IMR-90 (cell line): ENCODE results near the gene FAM43B. TPM values are rescaled to one million over a fixed set of nuclear protein-coding genes. Genes with fewer than 3 reads are reported as not detected.

Experiments
- ATAC-seq: fragments of 200-7000 bp; cut with Tn5 transposase; 2 replicates; pipeline ENCODE4 v1.9.1; 2020; ENCODE audit warnings: low read depth, mild to moderate bottlenecking, moderate library complexity
- BruUV-seq: library from RNA; stranded (reverse); fragments of 400-500 nt; replicated peaks from 2 replicates; lab custom pipeline; 2021; lab: Mats Ljungman, UMichigan
- CTCF ChIA-PET: fragments of 300-600 bp; formaldehyde crosslinking; extraction: SDS; loops from one replicate; lab custom pipeline; 2021; ENCODE audit warnings: antibody characterized with exemption; lab: Yijun Ruan, JAX
- POLR2A ChIA-PET: fragments of 300-600 bp; sonication (Branson Sonifier 250); formaldehyde crosslinking; loops from one replicate; lab custom pipeline; 2022; ENCODE audit warnings: antibody characterized with exemption; ENCODE audit not compliant: unreplicated experiment; lab: Charles Lee
- DNase-seq: peaks from one replicate; pipeline ENCODE4 v3.0.0; 2013
- H2AFZ ChIP-seq: replicated peaks from 2 replicates; pipeline ENCODE3; 2013; ENCODE audit warnings: low read length, mild to moderate bottlenecking; ENCODE audit not compliant: poor library complexity
- H2AK5ac ChIP-seq: 2 replicates; pipeline ENCODE4 v1.6.1; 2013; ENCODE audit warnings: low read depth, low read length, inconsistent platforms
- H2AK9ac ChIP-seq: replicated peaks from 2 replicates; pipeline ENCODE3; 2013; ENCODE audit warnings: mild to moderate bottlenecking, low read depth, low read length, moderate library complexity; ENCODE audit not compliant: poor library complexity
- H2BK120ac ChIP-seq: 2 replicates; pipeline ENCODE4 v1.6.1; 2013; ENCODE audit warnings: low read depth, low read length, inconsistent platforms
- H2BK15ac ChIP-seq: 3 replicates; pipeline ENCODE4 v1.6.1; 2013; ENCODE audit warnings: low read depth, low read length, inconsistent platforms
- H2BK20ac ChIP-seq: 2 replicates; pipeline ENCODE4 v1.6.1; 2013; ENCODE audit warnings: low read depth, mild to moderate bottlenecking, inconsistent platforms, low read length, moderate library complexity
- H2BK5ac ChIP-seq: 2 replicates; pipeline ENCODE4 v1.6.1; 2013; ENCODE audit warnings: mild to moderate bottlenecking, low read depth, low read length, inconsistent platforms; ENCODE audit not compliant: poor library complexity, severe bottlenecking
- H3K14ac ChIP-seq: replicated peaks from 2 replicates; pipeline ENCODE4 v1.6.1; 2013; ENCODE audit warnings: low read depth, low read length, inconsistent platforms
- H3K18ac ChIP-seq: 2 replicates; pipeline ENCODE4 v1.6.1; 2013; ENCODE audit warnings: low read depth, low read length, control low read depth
- H3K23ac ChIP-seq: 2 replicates; pipeline ENCODE4 v1.6.1; 2013; ENCODE audit warnings: low read depth, low read length, inconsistent platforms
- H3K27ac ChIP-seq: 2 replicates; pipeline ENCODE4 v1.5.1; 2013; ENCODE audit warnings: mild to moderate bottlenecking, control low read depth, low read length; ENCODE audit not compliant: insufficient read depth
- H3K27me3 ChIP-seq: 2 replicates; pipeline ENCODE4 v1.6.1; 2013; ENCODE audit warnings: low read length; ENCODE audit not compliant: control insufficient read depth, insufficient read depth
- H3K36me3 ChIP-seq: 2 replicates; pipeline ENCODE4 v1.6.1; 2013; ENCODE audit warnings: low read length, mixed read lengths; ENCODE audit not compliant: control insufficient read depth, insufficient read depth
- H3K4ac ChIP-seq: 2 replicates; pipeline ENCODE4 v1.6.1; 2013; ENCODE audit warnings: low read depth, low read length, inconsistent platforms
- H3K4me1 ChIP-seq: 2 replicates; pipeline ENCODE4 v1.6.1; 2013; ENCODE audit warnings: low read length, mixed read lengths; ENCODE audit not compliant: control insufficient read depth, insufficient read depth
- H3K4me2 ChIP-seq: 2 replicates; pipeline ENCODE4 v1.6.1; 2013; ENCODE audit warnings: low read depth, mild to moderate bottlenecking, control low read depth, low read length, moderate library complexity
- H3K4me3 ChIP-seq: 2 replicates; pipeline ENCODE4 v1.5.1; 2013; ENCODE audit warnings: low read depth, mild to moderate bottlenecking, control low read depth, low read length, moderate library complexity; ENCODE audit not compliant: insufficient read depth
- H3K56ac ChIP-seq: 2 replicates; pipeline ENCODE4 v1.6.1; 2013; ENCODE audit warnings: low read length, inconsistent platforms; ENCODE audit not compliant: insufficient read depth; ENCODE audit errors: extremely low read depth
- H3K79me1 ChIP-seq, 2 experiments: 2 replicates each; pipeline ENCODE4 v1.6.1; 2013; ENCODE audit warnings: low read length in 2 of 2, inconsistent platforms in 1 of 2, low read depth in 1 of 2
- H3K9ac ChIP-seq: 2 replicates; pipeline ENCODE4 v1.6.1; 2013; ENCODE audit warnings: low read depth, low read length, control low read depth
- H3K9me1 ChIP-seq: 2 replicates; pipeline ENCODE4 v1.6.1; 2013; ENCODE audit warnings: low read length, inconsistent platforms; ENCODE audit not compliant: insufficient read depth
- H3K9me3 ChIP-seq: 2 replicates; pipeline ENCODE4 v1.6.1; 2013; ENCODE audit warnings: low read length; ENCODE audit not compliant: control insufficient read depth, insufficient read depth
- H4K20me1 ChIP-seq: 2 replicates; pipeline ENCODE4 v1.6.1; 2013; ENCODE audit warnings: low read length, inconsistent platforms; ENCODE audit not compliant: insufficient read depth
- H4K5ac ChIP-seq: 2 replicates; pipeline ENCODE4 v1.6.1; 2013; ENCODE audit warnings: mild to moderate bottlenecking, low read depth, low read length, control low read depth
- H4K8ac ChIP-seq, 2 experiments: 2 replicates each; pipeline ENCODE4 v1.6.1; 2013; ENCODE audit warnings: low read depth in 2 of 2, low read length in 2 of 2, control low read depth in 1 of 2, inconsistent platforms in 1 of 2
- H4K91ac ChIP-seq: 2 replicates; pipeline ENCODE4 v1.6.1; 2013; ENCODE audit warnings: low read depth, low read length, inconsistent platforms; ENCODE audit not compliant: insufficient read depth
- BHLHE40 ChIP-seq: fragments of 150-350 bp; IDR thresholded peaks from 2 replicates; pipeline ENCODE4 v1.6.1; 2016; ENCODE audit warnings: mild to moderate bottlenecking, low read depth, low read length
- CEBPB ChIP-seq: IDR thresholded peaks from 2 replicates; pipeline ENCODE4 v1.6.1; 2012; ENCODE audit warnings: low read depth, low read length, improper control_type of control experiment
- CHD1 ChIP-seq: IDR thresholded peaks from 2 replicates; pipeline ENCODE4 v1.6.1; 2012; ENCODE audit warnings: low read depth, low read length, improper control_type of control experiment
- FOS ChIP-seq: fragments of 150-350 bp; IDR thresholded peaks from 2 replicates; pipeline ENCODE4 v1.6.1; 2016; ENCODE audit warnings: low read depth, low read length
- MAFK ChIP-seq: IDR thresholded peaks from 2 replicates; pipeline ENCODE4 v1.6.1; 2012; ENCODE audit warnings: low read depth, low read length, improper control_type of control experiment
- MAZ ChIP-seq: IDR thresholded peaks from 2 replicates; pipeline ENCODE4 v1.6.1; 2012; ENCODE audit warnings: low read depth, mild to moderate bottlenecking, low read length, improper control_type of control experiment, moderate library complexity, borderline replicate concordance
- MXI1 ChIP-seq: IDR thresholded peaks from 2 replicates; pipeline ENCODE4 v1.6.1; 2012; ENCODE audit warnings: low read depth, mild to moderate bottlenecking, low read length, moderate library complexity, borderline replicate concordance
- NFE2L2 ChIP-seq: fragments of 150-350 bp; IDR thresholded peaks from 2 replicates; pipeline ENCODE4 v1.6.1; 2016; ENCODE audit warnings: low read depth, mild to moderate bottlenecking, low read length
- RCOR1 ChIP-seq: IDR thresholded peaks from 2 replicates; pipeline ENCODE4 v1.6.1; 2012; ENCODE audit warnings: mild to moderate bottlenecking, low read length, improper control_type of control experiment; ENCODE audit not compliant: insufficient replicate concordance
- RFX5 ChIP-seq: IDR thresholded peaks from 2 replicates; pipeline ENCODE4 v1.8.0; 2012; ENCODE audit warnings: low read depth, mild to moderate bottlenecking, low read length, moderate library complexity
- SMC3 ChIP-seq: fragments of 150-350 bp; IDR thresholded peaks from 2 replicates; pipeline ENCODE4 v1.6.1; 2016; ENCODE audit warnings: low read depth, mild to moderate bottlenecking, antibody characterized with exemption, low read length, moderate library complexity
- WGBS, 2 experiments: methylation state at CpG; one replicate each; pipeline versions ENCODE4 v1.1.5 to v1.1.7; 2013; ENCODE audit warnings: missing lambda C conversion rate in 2 of 2; ENCODE audit not compliant: insufficient read length in 1 of 2; ENCODE audit errors: extremely low coverage in 2 of 2; 5-methylcytosine and 5-hydroxymethylcytosine counted together
- dilution Hi-C: fragments of 300-500 bp; cut with HindIII; formaldehyde crosslinking; loops from one replicate; pipeline ENCODE4 v1.14.3; 2018; ENCODE audit warnings: low sequenced_read_pairs; ENCODE audit not compliant: unreplicated experiment
- in situ Hi-C: fragments of 300-500 bp; cut with MboI; formaldehyde crosslinking; loops from 3 replicates; pipeline ENCODE4 v1.14.3; 2019; ENCODE audit warnings: low sequenced_read_pairs, inconsistent platforms, mixed read lengths
- intact Hi-C: fragments of 100-400 bp; cut with micrococcal nuclease; formaldehyde crosslinking; loops from 2 replicates; pipeline ENCODE4 v1.10.0; 2022
- polyA plus RNA-seq, 3 experiments: library from polyadenylated mRNA; depleted of rRNA; stranded (reverse); fragments of >200 nt; gene quantifications; 2 replicates each; pipeline ENCODE4 v1.2.3, GENCODE V29; 2012; ENCODE audit warnings: low replicate concordance in 1 of 3
- total RNA-seq: library from RNA; depleted of rRNA; stranded (reverse); fragments of >200 nt; gene quantifications from 2 replicates; pipeline ENCODE4 v1.2.3, GENCODE V29; 2012
- TF ChIP-seq, protein P1 (sequence below): conservative IDR thresholded peaks from 2 replicates; pipeline ENCODE4 v1.5.1; 2012; ENCODE audit warnings: mild to moderate bottlenecking, low read depth, low read length, improper control_type of control experiment
- TF ChIP-seq, protein P2 (sequence below): fragments of 150-350 bp; IDR thresholded peaks from 2 replicates; pipeline ENCODE4 v1.6.1; 2017; ENCODE audit warnings: mild to moderate bottlenecking, antibody characterized with exemption, low read length, low read depth

FAM43B gene
- total and polyA plus RNA-seq, 2 of the 4 experiments (the other 2 are of a cell fraction): 0.05 TPM; not detected in 1

DNA sequence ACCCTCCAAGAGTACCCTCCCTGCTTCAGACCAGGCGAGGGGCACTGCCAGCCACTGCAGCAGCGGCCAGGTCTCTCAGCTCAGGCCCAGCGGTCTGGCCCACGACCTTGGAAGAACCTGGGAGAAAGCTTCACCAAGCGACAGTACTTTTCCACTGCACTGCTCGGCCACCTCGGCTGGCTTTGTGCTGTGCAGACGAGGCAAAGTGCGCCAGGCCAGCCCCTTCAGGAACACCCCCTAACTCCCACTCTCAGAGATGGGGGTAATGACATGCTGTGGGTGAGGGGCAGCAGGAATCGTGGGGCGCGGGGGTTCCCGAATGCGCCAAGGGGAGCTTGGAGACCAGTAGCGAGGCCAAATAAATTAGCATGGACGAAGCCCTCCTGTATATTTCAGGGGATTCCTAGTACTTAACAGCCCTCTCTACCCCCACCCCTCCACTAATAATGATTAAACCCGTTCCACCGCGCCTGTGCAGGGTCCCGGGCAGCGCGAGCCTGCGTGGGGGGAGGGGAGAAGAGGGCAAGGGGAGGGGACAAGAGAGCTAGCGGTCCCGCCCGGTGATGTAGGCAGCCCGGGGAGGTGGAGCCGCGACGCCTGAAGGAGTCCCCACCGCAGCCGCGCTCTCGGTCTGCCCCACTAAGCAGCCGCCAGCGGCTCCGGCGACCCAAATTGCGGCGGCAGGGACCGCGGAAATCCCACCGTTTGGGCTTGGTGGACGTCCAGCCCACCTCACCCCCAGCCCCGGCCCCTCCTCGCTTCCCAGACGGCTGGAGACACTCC, at the start of gene FAM43B (continued):
- TF ChIP-seq SMC3 (no peak), FOS (no peak)

GRCh38 chr1:20505488-20505887, 46.9 kb upstream of the FAM43B start:
- no peak overlapping the region for H4K91ac ChIP-seq
- no peaks in the 10 kb centered on the region for H3K9me1 ChIP-seq
- no peak overlapping the region for H3K4me3 ChIP-seq
- CTCF ChIA-PET: no interaction called here
- no peak overlapping the region for H3K18ac ChIP-seq
- H3K4me1 ChIP-seq: peaks cover 3% of the 10 kb centered on the region
- intact Hi-C loops (no loop called here), in situ Hi-C loops (no loop called here), dilution Hi-C loops (no loop called here)
- H3K4me2 ChIP-seq: no peak overlapping the region
- H3K4ac ChIP-seq: no peak overlapping the region
- H3K27me3 ChIP-seq: no peaks in the 10 kb centered on the region
- TF ChIP-seq, protein P1, sequence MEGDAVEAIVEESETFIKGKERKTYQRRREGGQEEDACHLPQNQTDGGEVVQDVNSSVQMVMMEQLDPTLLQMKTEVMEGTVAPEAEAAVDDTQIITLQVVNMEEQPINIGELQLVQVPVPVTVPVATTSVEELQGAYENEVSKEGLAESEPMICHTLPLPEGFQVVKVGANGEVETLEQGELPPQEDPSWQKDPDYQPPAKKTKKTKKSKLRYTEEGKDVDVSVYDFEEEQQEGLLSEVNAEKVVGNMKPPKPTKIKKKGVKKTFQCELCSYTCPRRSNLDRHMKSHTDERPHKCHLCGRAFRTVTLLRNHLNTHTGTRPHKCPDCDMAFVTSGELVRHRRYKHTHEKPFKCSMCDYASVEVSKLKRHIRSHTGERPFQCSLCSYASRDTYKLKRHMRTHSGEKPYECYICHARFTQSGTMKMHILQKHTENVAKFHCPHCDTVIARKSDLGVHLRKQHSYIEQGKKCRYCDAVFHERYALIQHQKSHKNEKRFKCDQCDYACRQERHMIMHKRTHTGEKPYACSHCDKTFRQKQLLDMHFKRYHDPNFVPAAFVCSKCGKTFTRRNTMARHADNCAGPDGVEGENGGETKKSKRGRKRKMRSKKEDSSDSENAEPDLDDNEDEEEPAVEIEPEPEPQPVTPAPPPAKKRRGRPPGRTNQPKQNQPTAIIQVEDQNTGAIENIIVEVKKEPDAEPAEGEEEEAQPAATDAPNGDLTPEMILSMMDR: no peak
- no peak for TF ChIP-seq MAZ
- no peak for TF ChIP-seq FOS
- TF ChIP-seq MAFK: no peak
- TF ChIP-seq RFX5: no peak
- TF ChIP-seq NFE2L2: no peak
- TF ChIP-seq SMC3: no peak
- no peak for TF ChIP-seq CHD1
- TF ChIP-seq, protein P2, sequence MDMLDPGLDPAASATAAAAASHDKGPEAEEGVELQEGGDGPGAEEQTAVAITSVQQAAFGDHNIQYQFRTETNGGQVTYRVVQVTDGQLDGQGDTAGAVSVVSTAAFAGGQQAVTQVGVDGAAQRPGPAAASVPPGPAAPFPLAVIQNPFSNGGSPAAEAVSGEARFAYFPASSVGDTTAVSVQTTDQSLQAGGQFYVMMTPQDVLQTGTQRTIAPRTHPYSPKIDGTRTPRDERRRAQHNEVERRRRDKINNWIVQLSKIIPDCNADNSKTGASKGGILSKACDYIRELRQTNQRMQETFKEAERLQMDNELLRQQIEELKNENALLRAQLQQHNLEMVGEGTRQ: no peak
- TF ChIP-seq RCOR1: no peak
- no peak for TF ChIP-seq BHLHE40
- TF ChIP-seq CEBPB: no peak
- no peak for TF ChIP-seq MXI1
- H4K20me1 ChIP-seq: no peaks in the 10 kb centered on the region; the same call in 1 of the 2 replicates
- H2BK120ac ChIP-seq: no peak overlapping the region
- H2AFZ ChIP-seq: no peak overlapping the region
- H4K5ac ChIP-seq: no peak overlapping the region
- no peak overlapping the region for H2BK5ac ChIP-seq
- no peak overlapping the region for H2AK9ac ChIP-seq
- H3K36me3 ChIP-seq: peaks cover 23% of the 10 kb centered on the region
- no peak for ATAC-seq
- no peaks in the 10 kb centered on the region for H3K9me3 ChIP-seq
- H3K79me1 ChIP-seq: peaks cover 28 to 48% of the 10 kb centered on the region in 2 experiments
- H3K56ac ChIP-seq: no peak overlapping the region
- H3K27ac ChIP-seq: no peak overlapping the region
- DNase-seq: no peak
- POLR2A ChIA-PET: no interaction called here
- no peak overlapping the region for H3K9ac ChIP-seq
- H4K8ac ChIP-seq: no peak overlapping the region
- BruUV-seq: no TSS peak
- H2BK20ac ChIP-seq: no peak overlapping the region
- H2AK5ac ChIP-seq: no peak overlapping the region
- H3K14ac ChIP-seq: no peak overlapping the region
- no CpG with 5 or more reads among the region's 1 CpG for WGBS, 2 experiments
- no peak overlapping the region for H3K23ac ChIP-seq
- H2BK15ac ChIP-seq: no peak overlapping the region
